HG03558 (cell line): Measurements from ENCODE around the gene RORC.
"Not testable (repeated sequence)": the region's sequence is repeated elsewhere in the genome, so short reads cannot be mapped to it uniquely, and the experiment has no call there.

Experiments used
- ATAC-seq: cut with Tn5 transposase; IDR thresholded peaks from one replicate; pipeline ENCODE4 v1.9.1; 2021; ENCODE audit warnings: moderate number of reproducible peaks; ENCODE audit not compliant: unreplicated experiment; ENCODE audit errors: extremely low read depth

The RORC gene

DNA sequence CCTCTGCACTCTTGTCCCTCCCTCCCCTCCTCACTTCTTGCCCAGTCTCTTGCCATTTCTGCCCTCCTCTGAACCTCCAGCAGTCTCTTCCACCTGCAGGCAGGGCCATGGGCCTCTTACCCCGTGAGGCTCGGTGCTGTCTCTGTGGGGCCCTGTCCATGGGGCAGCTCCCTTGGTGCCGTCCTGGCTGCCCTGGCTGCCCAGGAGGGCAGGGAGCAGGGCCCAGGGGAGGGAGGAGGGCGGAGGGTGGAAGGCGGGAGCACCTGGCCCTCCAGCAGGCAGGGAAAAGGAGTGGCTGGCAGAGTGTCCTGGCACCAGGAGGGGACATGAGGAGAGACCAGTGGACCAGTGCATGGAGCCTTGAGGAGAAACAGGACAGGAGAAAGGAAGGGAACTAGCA is at the start of gene RORC:
Gene RORC (minus strand): TSS at position 198 of the 400 bp plus-strand sequence. CDS start 38 bp downstream, at position 160.
- no peak for ATAC-seq

DNA sequence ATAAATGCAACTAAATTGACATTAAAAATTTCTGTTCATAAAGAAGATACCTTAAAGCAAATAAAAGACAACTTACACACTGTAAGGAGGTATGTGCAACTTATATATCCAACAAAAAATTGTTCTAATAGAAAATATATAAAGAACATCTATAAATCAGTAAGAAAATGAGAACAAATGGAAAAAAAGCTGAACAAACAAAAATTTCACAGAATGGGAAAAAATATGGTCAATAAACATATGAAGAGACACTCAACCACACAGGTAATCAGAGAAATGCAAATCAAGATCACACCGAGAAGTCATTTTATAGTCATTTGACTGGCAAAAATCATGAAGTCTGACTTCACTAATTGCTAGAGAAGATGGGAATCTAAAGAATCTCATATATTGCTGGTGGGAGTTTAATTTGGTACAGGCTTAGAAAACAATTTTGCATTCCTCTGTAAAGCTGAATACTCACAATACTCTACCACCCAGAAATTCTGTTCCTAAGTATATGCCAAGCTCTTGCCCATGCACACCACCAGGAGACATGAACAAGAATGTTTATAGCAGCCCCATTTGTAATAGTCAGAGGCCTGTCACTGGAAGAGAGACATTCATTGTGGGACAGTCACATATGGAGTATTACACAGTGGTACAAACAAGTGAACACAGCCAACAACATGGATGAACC is 44.0 kb upstream of the RORC start:
- ATAC-seq = no peak

DNA sequence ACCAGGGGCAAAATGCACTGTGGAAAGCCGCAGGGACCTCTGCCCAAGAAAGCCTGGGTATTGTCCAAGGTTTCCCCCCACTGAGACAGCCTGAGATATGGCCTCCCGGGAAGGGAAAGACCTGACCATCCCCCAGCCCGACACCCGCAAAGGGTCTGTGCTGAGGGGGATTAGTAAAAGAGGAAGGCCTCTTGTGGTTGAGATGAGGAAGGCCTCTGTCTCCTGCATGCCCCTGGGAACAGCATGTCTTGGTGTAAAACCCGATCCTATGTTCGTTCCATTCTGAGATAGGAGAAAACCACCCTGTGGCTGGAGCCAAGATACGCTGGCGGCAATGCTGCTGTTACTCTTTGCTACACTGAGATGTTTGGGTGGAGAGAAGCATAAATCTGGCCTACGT is 41.2 kb upstream of the RORC start:
- not testable (repeated sequence) for ATAC-seq

DNA sequence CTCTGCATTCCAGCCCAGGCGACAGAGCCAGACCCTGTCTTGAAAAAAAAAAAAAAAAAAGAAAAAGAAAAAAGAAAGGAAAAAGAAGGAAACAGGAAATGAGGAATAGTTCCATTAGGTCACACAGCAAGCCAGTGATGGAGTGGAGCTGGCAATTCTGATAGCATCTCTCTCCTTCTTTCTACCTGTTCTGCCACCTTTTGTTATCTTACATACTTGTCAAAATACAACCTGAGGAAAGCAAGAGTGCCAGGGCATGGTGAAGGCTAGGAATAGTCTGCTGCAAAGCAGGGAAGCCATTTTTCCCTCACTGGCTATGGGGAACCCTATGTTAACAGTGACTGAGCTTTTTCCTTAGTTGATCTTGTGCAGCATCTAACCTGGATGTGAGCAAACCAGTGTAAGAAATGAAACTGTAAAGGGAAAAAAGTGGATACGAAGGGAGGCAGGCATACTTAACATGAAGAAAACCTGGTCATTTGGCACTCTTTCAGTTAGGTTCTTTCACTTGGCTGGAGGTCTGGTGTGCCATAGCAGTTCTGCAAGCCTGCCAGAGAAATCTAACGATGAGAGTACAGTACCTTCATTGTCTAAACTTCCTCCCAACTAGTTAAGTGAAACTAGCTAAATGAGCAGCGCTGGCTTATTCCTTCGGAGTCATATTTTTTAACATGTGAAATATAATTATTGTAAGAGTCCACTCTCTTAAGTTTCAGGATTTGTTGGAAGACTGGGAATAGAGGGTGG is 39.9 kb upstream of the RORC start:
- ATAC-seq = no peak

DNA sequence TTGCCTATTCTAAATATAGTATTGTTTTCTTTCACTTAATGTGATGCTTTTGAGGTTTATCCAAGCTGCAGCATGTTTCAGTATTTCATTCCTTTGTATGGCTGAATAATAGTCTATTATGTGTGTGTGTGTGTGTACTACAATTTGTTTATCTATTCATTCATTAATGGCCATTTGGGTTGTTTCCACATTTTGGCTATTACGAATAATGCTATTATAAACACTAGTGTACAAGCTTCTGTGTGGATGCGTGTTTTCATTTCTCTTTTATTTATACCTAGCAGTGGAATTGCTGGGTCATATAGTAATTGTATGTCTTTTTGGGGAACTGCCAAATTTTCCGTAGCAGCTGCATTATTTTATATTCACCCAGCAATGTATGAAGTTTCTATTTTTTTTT is 36.9 kb upstream of the RORC start:
- no peak for ATAC-seq

DNA sequence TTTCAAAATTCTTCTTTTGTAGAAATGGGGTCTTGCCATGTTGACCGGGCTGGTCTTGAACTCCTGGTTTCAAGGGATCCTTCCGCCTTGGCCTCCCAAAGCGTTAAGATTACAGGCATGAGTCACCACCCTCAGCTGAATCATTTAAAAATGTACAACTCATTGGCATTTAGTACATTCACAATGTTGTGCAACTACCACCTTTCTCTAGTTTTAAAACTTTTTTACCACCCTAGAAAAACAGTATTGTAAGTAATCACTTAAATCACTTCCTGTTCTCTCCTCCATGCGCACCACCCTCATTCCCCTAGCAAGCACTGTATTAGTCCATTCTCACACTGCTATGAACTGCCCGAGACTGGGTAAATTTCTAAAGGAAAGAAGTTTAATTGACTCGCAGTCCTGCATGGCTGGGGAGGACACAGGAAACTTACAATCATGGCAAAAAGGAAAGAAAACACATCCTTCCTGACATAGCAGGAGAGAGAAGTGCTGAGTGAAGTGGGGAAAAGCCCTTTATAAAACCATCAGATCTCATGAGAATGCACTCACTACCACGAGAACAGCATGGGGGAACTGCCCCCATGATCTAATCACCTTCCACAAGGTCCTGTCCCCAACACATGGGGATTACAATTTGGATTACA is 36.3 kb upstream of the RORC start:
- ATAC-seq = no peak

DNA sequence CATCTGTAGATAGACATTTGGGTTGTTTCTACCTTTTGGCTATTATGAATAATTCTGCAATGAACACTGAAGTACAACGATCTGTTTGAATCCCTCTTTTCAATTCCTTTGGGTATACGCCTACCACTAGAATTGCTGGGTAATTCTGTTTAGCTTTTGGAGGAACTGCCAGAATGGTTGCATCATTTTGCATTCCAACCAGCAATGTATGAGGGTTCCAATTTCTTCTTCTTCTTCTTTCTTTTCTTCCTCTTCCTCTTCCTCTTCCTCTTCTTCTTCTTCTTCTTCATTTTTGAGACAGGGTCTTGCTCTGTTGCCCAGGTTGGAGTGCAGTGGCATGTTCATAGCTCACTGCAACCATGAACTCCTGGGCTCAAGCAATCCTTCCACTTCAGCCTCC is 35.7 kb upstream of the RORC start:
- ATAC-seq = no peak

DNA sequence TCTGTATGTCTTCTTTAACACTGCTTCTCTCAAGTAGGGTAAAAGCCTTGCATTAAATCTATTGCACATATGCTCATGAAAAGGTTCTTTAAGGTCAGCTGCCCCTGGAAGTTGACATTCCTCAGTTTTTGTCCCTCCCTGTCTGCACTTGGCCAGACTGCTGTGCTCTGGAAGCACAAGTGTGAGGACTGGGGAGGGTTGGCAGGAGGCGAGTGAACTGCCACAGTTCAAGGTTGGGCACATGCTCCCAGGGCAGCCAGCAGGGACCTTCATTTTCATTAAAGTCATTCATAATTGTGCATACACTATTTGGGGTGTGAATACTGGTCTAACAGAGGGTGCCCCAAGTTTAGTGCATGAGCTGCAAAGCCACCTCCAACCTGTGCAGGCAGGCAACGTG is 32.8 kb upstream of the RORC start:
- ATAC-seq = no peak

DNA sequence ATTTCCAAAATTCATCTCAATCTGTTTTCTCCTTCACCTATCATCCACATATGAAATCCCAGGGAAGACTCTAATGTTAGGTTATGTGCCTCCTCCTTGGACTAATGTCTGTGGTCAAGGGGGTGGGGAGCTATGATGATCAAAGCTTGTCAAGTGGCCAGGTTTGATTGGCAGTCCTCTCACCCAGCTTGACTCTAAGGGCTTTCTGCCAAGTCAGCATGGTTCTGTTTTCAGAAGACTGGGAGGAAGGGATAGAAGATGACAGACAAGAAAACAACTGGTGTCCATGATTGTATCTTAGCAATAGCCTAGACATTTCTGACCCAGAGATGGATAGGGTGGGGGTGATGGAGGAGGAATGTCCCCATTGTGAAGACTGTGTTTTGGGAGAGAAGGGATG is 31.0 kb upstream of the RORC start:
- ATAC-seq = no peak

DNA sequence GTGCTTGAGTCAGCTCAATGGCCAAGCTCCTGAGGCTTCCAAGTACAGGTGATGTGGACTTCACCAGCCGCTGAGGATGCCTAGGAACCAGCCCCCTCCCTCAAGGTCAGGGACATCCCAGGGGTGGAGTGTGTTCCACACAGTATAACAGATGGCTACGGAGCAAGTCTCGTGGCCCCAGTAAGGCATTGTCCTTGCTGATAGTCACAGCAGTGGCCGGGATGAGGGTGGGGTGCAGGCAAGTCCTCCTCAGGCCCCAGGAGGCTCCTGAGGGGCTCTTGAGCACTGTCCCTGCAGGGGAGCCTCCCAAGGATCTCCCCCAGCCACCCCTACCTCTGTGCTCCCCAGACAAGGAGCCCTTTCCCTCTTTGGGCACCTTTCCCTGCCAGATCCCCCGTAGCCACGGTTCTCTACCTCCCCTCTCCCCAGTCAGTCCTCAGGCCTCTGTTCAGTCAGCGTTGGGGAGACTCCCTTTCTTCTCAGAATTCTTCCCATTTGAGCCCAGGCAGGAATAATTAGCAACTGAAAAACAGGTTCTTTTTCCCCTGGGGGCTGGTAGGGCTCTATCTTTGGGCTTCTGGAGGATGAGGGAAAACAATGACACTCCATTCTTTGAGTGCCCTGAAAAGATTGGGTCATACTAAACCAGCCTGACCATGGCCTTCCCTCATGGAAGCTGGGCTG is 29.0 kb upstream of the RORC start:
- no peak for ATAC-seq

DNA sequence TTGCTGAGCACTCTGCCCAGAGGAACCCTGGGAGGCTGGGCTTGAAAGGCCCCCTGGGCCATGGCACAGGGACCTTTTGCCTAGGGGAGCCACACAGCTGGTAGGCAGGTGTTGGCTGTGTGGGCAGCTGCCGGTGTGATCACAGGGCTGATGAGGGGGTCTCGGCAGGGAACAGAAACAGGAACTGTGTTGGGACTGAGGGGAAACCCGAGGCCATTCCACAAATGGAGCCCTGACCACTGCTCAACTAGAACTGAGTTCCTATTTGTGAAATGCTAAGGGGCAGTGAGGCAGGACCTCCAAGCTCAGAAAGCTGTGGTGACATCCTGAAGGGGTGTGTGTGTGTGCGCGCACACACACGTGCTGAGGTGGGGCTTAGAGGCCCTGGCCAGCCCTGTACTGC is 28.3 kb upstream of the RORC start:
- no peak for ATAC-seq

DNA sequence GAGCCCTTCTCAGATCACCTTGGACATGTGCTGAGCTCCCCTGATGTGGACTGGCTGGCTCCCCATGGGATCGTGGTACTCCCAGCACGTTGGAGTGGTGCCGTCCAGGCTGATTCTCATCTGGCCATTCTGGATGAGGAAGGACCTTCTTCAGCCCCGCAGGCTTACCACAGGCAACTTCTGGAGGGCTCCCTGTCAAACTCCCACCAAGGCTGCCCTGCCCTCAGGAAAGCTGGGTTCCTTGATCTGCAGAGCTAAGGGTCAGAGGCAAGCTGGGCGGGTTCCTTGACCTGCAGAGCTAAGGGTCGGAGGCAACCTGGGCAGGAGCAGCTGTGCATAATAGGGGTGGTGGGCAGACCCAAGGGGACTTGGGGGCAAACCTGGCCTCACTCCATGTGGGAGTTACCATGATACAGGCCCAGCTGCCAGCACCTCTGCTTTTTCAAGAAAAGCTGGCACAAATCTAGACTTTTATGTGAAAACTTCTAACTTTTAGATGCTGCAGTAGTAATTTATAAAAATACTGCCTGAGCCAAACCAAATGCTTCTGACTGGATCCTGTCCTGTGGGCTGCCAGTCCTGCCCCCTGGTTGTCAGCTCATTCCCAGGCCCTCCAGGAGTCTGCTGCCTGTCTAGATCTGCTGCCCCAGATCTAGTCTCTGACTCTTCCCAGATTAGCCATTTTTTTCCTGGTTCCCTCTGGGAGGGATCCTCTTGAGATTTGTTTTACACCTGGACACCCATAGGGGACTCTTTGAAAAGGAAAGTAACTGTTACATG is 27.5 kb upstream of the RORC start:
- ATAC-seq = no peak

DNA sequence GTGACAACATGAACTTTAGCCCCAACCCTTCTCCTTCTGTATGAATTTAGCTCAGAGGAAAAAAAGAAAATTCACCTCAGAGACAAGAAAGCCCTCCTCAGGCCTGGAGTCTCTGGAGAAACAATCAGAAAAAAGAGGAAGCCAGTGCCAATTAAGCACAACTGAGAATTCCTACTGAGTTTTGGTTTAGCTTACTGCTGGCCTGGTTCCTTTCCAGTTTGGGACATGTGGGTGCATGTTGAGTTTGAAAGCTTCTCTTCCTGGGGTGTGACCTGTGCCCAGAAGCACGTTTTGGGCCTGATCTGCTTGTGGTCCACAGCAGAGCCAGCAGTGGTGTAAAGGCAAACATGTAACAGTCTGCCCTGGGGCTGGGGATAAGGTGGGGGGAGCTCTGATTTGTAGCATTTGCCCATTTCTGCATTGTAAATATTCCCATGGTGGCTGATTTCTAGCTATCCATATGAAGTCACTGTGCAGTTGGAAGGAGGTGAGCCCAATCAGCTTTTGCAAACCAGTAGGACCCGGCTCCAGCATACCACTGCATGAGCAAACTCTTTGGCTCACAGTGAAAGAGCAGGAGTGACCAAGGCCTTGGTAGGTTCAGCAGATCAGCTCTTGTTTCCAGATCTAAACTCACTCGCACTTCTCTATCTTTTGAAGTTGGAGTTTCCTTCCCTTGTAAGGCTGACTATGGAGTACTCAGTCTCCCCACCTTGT is 26.6 kb upstream of the RORC start:
- no peak for ATAC-seq

DNA sequence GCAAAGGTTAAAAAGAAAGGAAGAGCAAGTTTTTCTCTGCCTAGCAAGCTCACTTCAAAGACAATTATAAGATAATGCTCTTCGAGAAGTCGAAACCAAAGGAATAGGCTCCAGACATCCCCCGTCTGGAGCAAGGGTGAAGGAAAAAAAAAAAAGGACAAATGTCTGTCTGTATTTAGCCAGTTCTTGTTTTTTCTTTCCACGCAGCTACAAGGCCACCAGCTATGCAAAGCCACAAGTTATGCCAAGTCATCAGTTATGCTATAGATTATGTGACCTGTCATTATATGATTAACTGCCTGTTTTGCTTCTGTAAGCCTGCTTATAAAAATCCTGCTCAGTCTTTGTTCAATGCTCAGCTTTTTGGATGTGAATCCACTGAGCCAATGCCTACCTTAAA is 24.3 kb upstream of the RORC start:
- no peak for ATAC-seq

DNA sequence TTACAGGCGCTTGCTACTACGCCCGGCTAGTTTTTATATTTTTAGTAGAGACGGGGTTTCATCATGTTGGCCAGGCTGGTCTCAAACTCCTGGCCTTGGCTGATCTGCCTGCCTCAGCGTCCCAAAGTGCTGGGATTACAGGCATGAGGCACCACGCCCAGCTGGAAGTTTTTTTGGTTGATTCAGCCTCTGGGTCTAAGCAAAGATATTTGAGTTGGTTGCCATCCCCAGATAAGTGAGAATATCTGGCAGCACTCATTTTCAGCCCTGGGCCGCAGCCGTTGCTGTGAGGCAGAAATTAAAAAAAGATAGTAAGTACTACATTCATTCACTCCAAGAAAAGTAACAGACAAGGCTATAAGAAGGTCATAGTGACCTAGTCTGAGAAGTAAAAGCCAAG is 23.9 kb upstream of the RORC start:
- ATAC-seq = not testable (repeated sequence)

DNA sequence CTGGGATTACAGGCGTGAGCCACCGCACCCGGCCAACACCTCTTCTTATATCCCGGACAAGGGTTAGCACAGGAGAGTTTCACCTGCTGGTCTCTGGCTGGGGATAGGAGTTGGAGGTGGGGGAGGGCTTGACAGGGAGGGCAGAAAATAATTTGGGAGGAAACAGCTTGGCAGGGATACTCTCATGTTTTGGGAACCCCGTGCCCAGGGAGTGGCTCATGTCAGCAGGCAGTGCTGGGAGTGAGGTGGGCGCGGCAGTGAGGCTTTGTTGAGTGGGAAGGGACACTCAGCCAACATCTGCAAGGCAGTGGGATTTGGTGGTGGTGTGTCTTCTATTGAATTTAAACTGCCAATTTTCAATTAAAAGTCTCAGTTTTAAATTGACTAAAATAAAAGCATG is 23.1 kb upstream of the RORC start:
- ATAC-seq = no peak

DNA sequence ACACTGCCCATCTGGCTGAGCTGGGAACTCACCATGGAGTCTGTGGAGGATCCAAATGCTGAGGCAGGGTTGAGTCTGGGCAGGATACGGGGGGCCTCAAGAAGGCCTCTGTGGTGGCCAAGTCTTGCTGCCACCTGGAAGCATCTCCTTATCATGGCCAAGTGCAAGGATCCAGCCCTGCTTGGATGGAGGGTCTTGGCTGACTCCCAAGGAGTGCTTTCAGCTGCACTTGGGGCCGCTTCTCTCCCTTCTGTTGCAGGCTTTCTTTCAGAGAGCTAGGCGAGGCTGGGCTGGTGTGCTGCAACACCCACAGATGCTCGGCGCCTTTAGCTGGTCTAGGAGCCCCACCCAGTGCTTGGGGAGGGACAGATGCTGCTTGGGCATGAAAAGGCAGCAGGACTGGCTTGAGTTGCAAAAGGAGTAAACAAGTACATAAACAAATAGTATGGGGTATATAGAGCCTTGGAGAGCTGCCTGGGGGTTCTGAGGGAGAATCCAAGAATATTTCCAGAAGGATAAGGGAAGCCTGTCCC is 21.9 kb upstream of the RORC start, which contains the start of gene THEM5:
Gene THEM5 (minus strand): TSS at position 302 of the 533 bp plus-strand sequence. CDS start 147 bp downstream, at position 155.
- no peak for ATAC-seq

DNA sequence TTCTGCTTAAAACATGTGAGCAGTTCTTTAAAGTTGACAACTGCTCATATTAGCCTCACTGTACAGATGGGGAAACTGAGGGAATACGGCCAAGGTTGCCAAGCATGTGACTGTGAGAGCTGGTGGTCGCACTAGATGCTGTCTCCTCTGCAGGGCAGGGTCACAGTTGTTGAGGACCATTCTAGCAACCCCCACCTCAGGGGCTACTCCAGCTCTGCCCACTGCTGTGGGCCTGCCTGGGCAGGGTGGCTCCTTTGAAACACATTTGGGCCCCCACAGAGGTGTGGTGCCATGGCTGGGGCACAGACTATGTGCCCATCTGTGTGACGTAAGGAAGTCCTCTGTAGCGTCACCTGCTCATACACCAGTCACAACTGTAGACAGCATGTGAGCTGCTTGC is 21.1 kb upstream of the RORC start:
- ATAC-seq = no peak

DNA sequence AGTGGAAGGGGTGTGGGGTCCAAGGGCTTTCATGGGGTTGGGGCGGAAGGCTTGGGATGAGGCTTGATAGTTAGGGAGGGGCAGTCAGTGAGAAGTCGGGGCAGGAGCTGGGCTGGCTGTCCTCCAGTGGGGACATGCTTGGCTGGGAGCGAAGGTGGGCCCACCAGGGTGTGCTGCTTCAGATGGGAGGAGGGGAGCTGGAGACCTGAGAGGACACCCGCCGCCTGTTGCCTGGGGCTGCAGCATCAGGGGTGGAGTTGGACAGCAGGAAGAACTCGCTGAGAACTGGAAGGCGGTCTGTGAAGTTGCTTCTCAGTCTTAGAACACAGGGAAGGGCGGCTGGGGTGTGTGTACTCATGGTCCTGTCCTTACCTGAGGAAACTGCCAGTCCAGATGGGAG is 20.3 kb upstream of the RORC start:
- ATAC-seq = no peak
